SH-SY5Y (cell line): Measurements from ENCODE around the gene RXFP4.

Source experiments
- GATA2 ChIP-seq: IDR thresholded peaks from 2 replicates; pipeline ENCODE4 v1.6.1; 2011; ENCODE audit warnings: mild to moderate bottlenecking, low read depth, low read length
- GATA3 ChIP-seq: IDR thresholded peaks from 2 replicates; pipeline ENCODE4 v1.6.1; 2011; ENCODE audit warnings: low read depth, mild to moderate bottlenecking, low read length, moderate library complexity

GRCh38 chr1:155982106-155982505 lies 40.7 kb downstream of the RXFP4 start:
- TF ChIP-seq GATA2 (no peak), GATA3 (no peak)
